SJCRH30 (cell line): ENCODE data around the gene ART5. TPM values are rescaled to one million over a fixed set of nuclear protein-coding genes. Genes with fewer than 3 reads are reported as not detected.
A peak's percentile ranks its signal among the peaks of the same experiment; 100 is the strongest.

Experiments used
- DNase-seq, 2 experiments: peaks; one replicate each; pipeline ENCODE4 v3.0.0-alpha.2; 2015 to 2020
- H3K27ac ChIP-seq: fragments of 250-450 bp; sonication (Bioruptor Pico); 2 replicates; pipeline ENCODE4 v1.5.1; 2020; ENCODE audit warnings: mild to moderate bottlenecking, moderate library complexity
- H3K27me3 ChIP-seq: fragments of 250-450 bp; sonication (Bioruptor Pico); 2 replicates; pipeline ENCODE4 v1.5.1; 2020; ENCODE audit warnings: mild to moderate bottlenecking, moderate library complexity
- H3K36me3 ChIP-seq: fragments of 250-450 bp; sonication (Bioruptor Pico); 2 replicates; pipeline ENCODE4 v1.5.1; 2020; ENCODE audit warnings: mild to moderate bottlenecking, moderate library complexity
- H3K4me1 ChIP-seq: fragments of 250-450 bp; sonication (Bioruptor Pico); 2 replicates; pipeline ENCODE4 v1.5.1; 2020; ENCODE audit warnings: mild to moderate bottlenecking, moderate library complexity
- H3K4me3 ChIP-seq: fragments of 250-450 bp; sonication (Bioruptor Pico); 2 replicates; pipeline ENCODE4 v1.5.1; 2020; ENCODE audit warnings: mild to moderate bottlenecking, moderate library complexity
- H3K9me3 ChIP-seq: fragments of 250-450 bp; sonication (Bioruptor Pico); replicated peaks from 2 replicates; pipeline ENCODE4 v1.5.1; 2020; ENCODE audit warnings: mild to moderate bottlenecking, moderate library complexity
- total RNA-seq: library from RNA; depleted of rRNA; stranded (reverse); fragments of >200 nt; shearing (Covaris generic); gene quantifications from 2 replicates; pipeline ENCODE4 v1.2.3, GENCODE V29; 2014

Gene ART5
- total RNA-seq, 1 experiment from 2014 or later, result not detected

- Histone ChIP-seq H3K27ac (peak overlapping the region; percentile 6; the same call in 1 of the 2 replicates), H3K27me3 (no peaks in the 10 kb centered on the region; the same call in 1 of the 2 replicates), H3K4me3 (peak overlapping the region; percentile 57), H3K9me3 (no peaks in the 10 kb centered on the region), H3K4me1 (no peaks in the 10 kb centered on the region), H3K36me3 (no peaks in the 10 kb centered on the region)
- DNase-seq, result peak; percentile 78 to 83
These were observed 519 bp upstream of the ART5 start for GRCh38 chr11:3642071-3642951.

GRCh38 chr11:3641191-3641590 lies 601 bp downstream of the ART5 start:
- Histone ChIP-seq H3K9me3 (no peaks in the 10 kb centered on the region), H3K27ac (no peak overlapping the region), H3K4me3 (no peak overlapping the region), H3K4me1 (no peaks in the 10 kb centered on the region), H3K36me3 (no peaks in the 10 kb centered on the region), H3K27me3 (no peaks in the 10 kb centered on the region)
- DNase-seq, result no peak

GRCh38 chr11:3639841-3640240 lies 2.0 kb downstream of the ART5 start:
- no peaks in the 10 kb centered on the region for H3K27me3 ChIP-seq

GRCh38 chr11:3638513-3638912 lies 3.3 kb downstream of the ART5 start:
- no peaks in the 10 kb centered on the region for H3K36me3 ChIP-seq
- no peak for DNase-seq
- H3K4me3 ChIP-seq, result no peak overlapping the region
- no peaks in the 10 kb centered on the region for H3K27me3 ChIP-seq
- H3K4me1 ChIP-seq, result no peaks in the 10 kb centered on the region
- no peak overlapping the region for H3K27ac ChIP-seq
- H3K9me3 ChIP-seq, result no peaks in the 10 kb centered on the region

More at GRCh38 chr11:3639841-3640240, 2.0 kb downstream of the ART5 start:
- no peaks in the 10 kb centered on the region for H3K4me1 ChIP-seq
- H3K4me3 ChIP-seq, result no peak overlapping the region
- no peak for DNase-seq
- no peaks in the 10 kb centered on the region for H3K9me3 ChIP-seq
- no peaks in the 10 kb centered on the region for H3K36me3 ChIP-seq
- no peak overlapping the region for H3K27ac ChIP-seq

- H3K9me3 ChIP-seq, result no peaks in the 10 kb centered on the region
- no peaks in the 10 kb centered on the region for H3K4me1 ChIP-seq
- no peak overlapping the region for H3K27ac ChIP-seq
- H3K27me3 ChIP-seq, result no peaks in the 10 kb centered on the region
- H3K4me3 ChIP-seq, result no peak overlapping the region
- H3K36me3 ChIP-seq, result no peaks in the 10 kb centered on the region
- no peak for DNase-seq
These were observed 4.6 kb downstream of the ART5 start for GRCh38 chr11:3637201-3637600.

GRCh38 chr11:3635641-3636375 lies 6.0 kb downstream of the ART5 start:
- Histone ChIP-seq H3K9me3 (no peaks in the 10 kb centered on the region), H3K27me3 (no peaks in the 10 kb centered on the region), H3K4me3 (no peak overlapping the region), H3K27ac (no peak overlapping the region), H3K36me3 (no peaks in the 10 kb centered on the region), H3K4me1 (no peaks in the 10 kb centered on the region)
- no peak for DNase-seq

- Histone ChIP-seq H3K27me3 (no peaks in the 10 kb centered on the region), H3K27ac (no peak overlapping the region), H3K9me3 (no peaks in the 10 kb centered on the region), H3K36me3 (no peaks in the 10 kb centered on the region), H3K4me3 (no peak overlapping the region), H3K4me1 (no peaks in the 10 kb centered on the region)
- no peak for DNase-seq
These were observed 9.6 kb downstream of the ART5 start for GRCh38 chr11:3632070-3632660.

GRCh38 chr11:3631331-3631730 lies 10.5 kb downstream of the ART5 start:
- no peak overlapping the region for H3K27ac ChIP-seq
- no peaks in the 10 kb centered on the region for H3K27me3 ChIP-seq
- no peak for DNase-seq
- H3K9me3 ChIP-seq, result no peaks in the 10 kb centered on the region
- H3K4me1 ChIP-seq, result no peaks in the 10 kb centered on the region
- H3K4me3 ChIP-seq, result no peak overlapping the region
- no peaks in the 10 kb centered on the region for H3K36me3 ChIP-seq

- no peaks in the 10 kb centered on the region for H3K9me3 ChIP-seq
- no peaks in the 10 kb centered on the region for H3K36me3 ChIP-seq
- no peak overlapping the region for H3K27ac ChIP-seq
- DNase-seq, result no peak
- no peaks in the 10 kb centered on the region for H3K4me1 ChIP-seq
- no peak overlapping the region for H3K4me3 ChIP-seq
- 0 out of 2 replicates have a peak, but pooled peaks cover 6% of the 10 kb centered on the region for H3K27me3 ChIP-seq
These were observed 14.5 kb downstream of the ART5 start for GRCh38 chr11:3627291-3627690.

GRCh38 chr11:3626250-3626960 lies 15.4 kb downstream of the ART5 start:
- Histone ChIP-seq H3K9me3 (no peaks in the 10 kb centered on the region), H3K36me3 (no peaks in the 10 kb centered on the region), H3K27me3 (0 out of 2 replicates have a peak, but pooled peaks cover 6% of the 10 kb centered on the region), H3K27ac (no peak overlapping the region), H3K4me1 (no peaks in the 10 kb centered on the region), H3K4me3 (no peak overlapping the region)
- no peak for DNase-seq

GRCh38 chr11:3623767-3624458 lies 17.9 kb downstream of the ART5 start:
- Histone ChIP-seq H3K9me3 (no peaks in the 10 kb centered on the region), H3K4me1 (no peaks in the 10 kb centered on the region), H3K4me3 (no peak overlapping the region), H3K27ac (no peak overlapping the region), H3K36me3 (no peaks in the 10 kb centered on the region), H3K27me3 (0 out of 2 replicates have a peak, but pooled peaks cover 6% of the 10 kb centered on the region)
- no peak for DNase-seq

- Histone ChIP-seq H3K27me3 (0 out of 2 replicates have a peak, but pooled peaks cover 6% of the 10 kb centered on the region), H3K36me3 (no peaks in the 10 kb centered on the region), H3K27ac (no peak overlapping the region), H3K4me3 (no peak overlapping the region), H3K9me3 (no peaks in the 10 kb centered on the region), H3K4me1 (no peaks in the 10 kb centered on the region)
- no peak for DNase-seq
These were observed 18.7 kb downstream of the ART5 start for GRCh38 chr11:3623121-3623520.

GRCh38 chr11:3622521-3622920 lies 19.3 kb downstream of the ART5 start:
- Histone ChIP-seq H3K4me3 (no peak overlapping the region), H3K4me1 (no peaks in the 10 kb centered on the region; the same call in 1 of the 2 replicates), H3K36me3 (no peaks in the 10 kb centered on the region), H3K27me3 (0 out of 2 replicates have a peak, but pooled peaks cover 6% of the 10 kb centered on the region), H3K9me3 (no peaks in the 10 kb centered on the region), H3K27ac (no peak overlapping the region)
- DNase-seq, result no peak

- H3K27ac ChIP-seq, result no peak overlapping the region
- H3K36me3 ChIP-seq, result no peaks in the 10 kb centered on the region
- no peak for DNase-seq
- no peaks in the 10 kb centered on the region for H3K27me3 ChIP-seq
- no peak overlapping the region for H3K4me3 ChIP-seq
- H3K9me3 ChIP-seq, result no peaks in the 10 kb centered on the region
- peaks cover 30% of the 10 kb centered on the region for H3K4me1 ChIP-seq
These were observed 23.8 kb downstream of the ART5 start for GRCh38 chr11:3617990-3618389.
